ENCODE results near the gene PCSK2.
A peak's percentile ranks its signal among the peaks of the same experiment; 100 is the strongest.
"Not testable (repeated sequence)": the region's sequence is repeated elsewhere in the genome, so short reads cannot be mapped to it uniquely, and the experiment has no call there.

The PCSK2 gene, protein sequence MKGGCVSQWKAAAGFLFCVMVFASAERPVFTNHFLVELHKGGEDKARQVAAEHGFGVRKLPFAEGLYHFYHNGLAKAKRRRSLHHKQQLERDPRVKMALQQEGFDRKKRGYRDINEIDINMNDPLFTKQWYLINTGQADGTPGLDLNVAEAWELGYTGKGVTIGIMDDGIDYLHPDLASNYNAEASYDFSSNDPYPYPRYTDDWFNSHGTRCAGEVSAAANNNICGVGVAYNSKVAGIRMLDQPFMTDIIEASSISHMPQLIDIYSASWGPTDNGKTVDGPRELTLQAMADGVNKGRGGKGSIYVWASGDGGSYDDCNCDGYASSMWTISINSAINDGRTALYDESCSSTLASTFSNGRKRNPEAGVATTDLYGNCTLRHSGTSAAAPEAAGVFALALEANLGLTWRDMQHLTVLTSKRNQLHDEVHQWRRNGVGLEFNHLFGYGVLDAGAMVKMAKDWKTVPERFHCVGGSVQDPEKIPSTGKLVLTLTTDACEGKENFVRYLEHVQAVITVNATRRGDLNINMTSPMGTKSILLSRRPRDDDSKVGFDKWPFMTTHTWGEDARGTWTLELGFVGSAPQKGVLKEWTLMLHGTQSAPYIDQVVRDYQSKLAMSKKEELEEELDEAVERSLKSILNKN

GRCh38 chr20:17226410-17227218 is at the start of gene PCSK2:
Gene PCSK2 (plus strand): TSS chr20:17227040. CDS start chr20:17227306, 266 bp downstream.
- DNase-seq: peak; percentile 99

DNA sequence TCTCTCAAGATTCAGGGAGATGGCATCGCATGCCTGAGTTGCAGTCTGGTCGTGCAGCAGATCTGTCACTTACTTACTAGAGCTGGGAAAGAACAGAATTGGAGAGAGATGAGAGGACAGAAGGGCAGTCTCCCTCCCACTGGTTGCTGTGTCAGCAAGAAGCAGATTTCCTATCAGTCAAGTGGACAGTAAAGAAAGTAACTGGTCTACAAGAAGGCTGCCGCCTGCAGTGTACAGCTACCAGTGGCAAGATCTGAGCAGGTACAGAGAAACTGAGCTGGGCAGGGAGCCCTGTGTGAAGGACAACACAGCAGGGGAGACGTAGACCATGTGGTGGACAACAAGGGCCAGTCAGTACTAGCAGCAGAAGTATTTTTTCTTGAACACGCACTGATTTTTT is 49.5 kb upstream of the PCSK2 start:
- DNase-seq: no peak

- no peak for DNase-seq
These were observed 47.0 kb upstream of the PCSK2 start for GRCh38 chr20:17179840-17180239.

- DNase-seq: no peak
These were observed 36.7 kb upstream of the PCSK2 start for GRCh38 chr20:17189976-17190695.

GRCh38 chr20:17197041-17197440 is 29.8 kb upstream of the PCSK2 start:
- DNase-seq: no peak

DNA sequence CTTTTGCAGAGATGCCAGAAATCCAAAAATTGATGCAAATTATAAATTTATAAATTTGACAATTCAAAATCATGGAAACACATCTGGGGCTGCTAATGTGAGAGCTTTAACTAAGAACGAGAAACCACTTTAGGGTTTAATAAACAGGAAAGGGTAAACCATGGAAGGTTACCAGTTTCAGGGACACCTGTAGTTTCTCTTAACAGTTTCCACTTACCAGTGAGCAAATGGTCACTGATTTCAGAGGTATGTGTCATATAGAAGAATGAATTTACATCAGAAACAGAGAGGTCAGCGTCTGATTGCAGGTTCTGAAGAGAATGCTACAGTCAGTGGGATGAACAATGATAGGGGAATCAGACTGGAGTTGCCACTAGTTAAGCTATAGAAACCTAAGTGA is 24.8 kb upstream of the PCSK2 start:
- no peak for DNase-seq

DNA sequence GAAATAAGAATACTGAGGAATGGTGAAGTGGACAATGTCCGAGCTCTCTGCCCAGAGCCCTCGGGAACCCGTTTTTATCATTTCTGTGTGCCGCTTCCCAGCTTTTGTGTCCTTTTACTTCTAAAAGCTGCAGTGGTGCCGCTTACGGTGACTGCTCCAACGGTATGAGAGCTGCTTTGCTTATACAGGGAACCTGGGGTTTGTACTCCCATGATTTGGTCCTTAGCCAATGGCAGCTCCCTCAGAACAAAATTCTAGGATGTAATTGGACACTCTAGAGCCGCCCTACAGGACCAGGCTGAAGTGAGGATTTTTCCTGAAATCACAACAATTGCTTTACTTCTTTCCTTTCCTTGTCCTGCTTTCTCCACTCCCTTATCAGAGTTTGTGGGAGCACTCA is 24.2 kb upstream of the PCSK2 start:
- DNase-seq: no peak

DNA sequence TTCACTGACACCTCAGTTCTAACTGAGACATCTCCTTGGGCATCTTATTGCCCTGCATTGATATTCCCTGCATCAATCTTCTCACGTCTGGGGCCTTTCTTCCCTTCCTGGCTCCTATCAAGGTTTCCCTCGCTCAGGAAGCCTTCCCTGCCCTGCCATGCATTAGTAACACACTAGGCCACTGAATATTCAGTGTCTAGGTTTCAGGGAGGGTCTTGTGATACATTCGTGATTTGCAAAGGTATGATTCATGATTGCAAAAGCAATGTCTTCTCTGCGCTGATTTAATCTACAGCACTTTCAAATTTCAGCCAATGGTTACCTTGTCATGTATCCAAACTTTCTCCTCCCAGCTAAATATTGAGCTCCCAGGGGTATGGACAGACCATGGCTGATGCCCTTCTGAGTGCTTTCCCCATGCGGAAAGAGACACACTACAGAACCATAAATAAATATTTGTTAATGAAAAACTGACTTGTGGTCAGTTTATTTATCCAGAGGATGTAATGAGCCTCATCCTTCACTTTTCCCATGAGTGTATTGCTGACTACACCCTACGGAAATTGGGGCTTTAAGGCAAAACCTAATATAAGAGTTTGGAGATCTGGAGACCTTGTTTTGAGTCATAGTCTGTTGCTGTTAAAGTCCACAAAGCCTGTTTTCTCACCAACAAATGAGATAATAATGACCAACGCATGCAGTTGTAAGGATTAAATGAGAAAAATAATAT is 21.6 kb upstream of the PCSK2 start:
- no peak for DNase-seq

DNA sequence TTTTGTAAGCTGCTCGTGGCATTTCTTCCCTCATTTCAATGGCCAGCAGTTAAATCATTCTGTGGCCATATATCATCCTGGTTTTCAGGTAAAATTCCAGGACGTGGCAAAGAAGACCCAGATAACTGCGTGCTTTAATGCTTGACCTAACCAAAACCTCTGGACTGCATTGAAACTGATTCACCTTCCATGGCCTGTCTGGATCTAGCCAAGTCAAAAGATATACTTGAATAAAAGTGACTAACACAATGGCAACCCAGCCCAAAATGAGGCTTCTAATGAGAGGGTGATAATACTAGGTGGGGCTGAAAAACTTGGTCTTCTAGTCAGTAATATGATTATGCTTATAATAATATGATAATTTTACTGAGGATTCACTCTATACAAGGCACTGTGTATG is 16.5 kb upstream of the PCSK2 start:
- DNase-seq: no peak

DNA sequence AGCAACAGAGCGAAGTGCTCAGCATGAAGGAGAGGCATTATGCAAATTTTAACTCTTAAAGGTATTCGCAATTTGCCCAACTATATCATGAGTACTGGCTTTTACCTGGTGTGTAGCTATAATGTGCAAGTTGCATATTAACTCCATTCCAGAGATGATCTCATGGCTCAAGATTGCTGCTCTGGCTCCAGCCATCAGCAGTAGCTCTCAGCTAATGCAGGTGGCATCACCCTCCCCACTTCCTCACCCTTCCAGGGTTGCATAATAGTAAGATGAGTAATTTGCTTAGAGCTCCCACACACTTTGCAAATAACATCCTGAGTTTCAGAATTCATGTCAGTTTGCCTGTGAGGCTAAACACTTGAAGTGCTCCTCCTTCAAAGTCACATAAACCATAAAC is 15.9 kb upstream of the PCSK2 start:
- DNase-seq: no peak

DNA sequence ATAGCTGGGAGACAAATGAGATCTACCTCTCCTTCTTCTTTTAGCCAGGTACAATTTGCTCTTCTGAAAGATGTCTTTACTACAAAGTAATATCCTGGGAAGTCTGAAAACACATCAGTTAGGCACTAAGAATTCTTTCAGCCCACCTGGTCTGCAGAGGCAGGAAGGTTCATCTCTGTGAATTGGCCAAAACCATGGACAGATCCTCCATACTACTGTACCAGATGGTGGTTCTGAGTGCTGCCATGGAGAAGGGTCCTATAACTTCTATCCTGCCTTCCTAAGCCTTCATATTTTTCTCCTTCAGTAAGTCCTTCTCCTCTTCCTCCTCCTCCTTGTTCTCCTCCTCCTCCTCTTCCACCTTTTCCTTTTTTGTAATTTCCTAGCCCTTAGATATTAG is 11.7 kb upstream of the PCSK2 start:
- DNase-seq: no peak

DNA sequence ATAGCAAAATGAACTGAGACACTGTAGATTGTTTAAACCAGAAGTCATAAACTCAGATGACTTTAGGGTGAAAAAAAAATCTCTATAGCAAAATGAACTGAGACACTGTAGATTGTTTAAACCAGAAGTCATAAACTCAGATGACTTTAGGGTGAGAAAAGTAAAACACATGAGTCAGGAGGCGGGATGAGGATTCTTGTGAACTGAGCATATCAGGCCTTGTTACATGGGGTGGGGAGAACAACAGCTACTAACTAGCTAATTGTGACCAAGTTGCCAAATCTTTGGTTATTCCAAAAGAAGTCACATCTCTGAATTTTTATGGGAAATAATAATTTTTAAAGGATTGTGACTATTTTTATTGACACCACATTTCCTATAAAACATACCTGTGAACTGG is 7.0 kb upstream of the PCSK2 start:
- not testable (repeated sequence) for DNase-seq

GRCh38 chr20:17223553-17223952 is 3.3 kb upstream of the PCSK2 start:
- no peak for DNase-seq

DNA sequence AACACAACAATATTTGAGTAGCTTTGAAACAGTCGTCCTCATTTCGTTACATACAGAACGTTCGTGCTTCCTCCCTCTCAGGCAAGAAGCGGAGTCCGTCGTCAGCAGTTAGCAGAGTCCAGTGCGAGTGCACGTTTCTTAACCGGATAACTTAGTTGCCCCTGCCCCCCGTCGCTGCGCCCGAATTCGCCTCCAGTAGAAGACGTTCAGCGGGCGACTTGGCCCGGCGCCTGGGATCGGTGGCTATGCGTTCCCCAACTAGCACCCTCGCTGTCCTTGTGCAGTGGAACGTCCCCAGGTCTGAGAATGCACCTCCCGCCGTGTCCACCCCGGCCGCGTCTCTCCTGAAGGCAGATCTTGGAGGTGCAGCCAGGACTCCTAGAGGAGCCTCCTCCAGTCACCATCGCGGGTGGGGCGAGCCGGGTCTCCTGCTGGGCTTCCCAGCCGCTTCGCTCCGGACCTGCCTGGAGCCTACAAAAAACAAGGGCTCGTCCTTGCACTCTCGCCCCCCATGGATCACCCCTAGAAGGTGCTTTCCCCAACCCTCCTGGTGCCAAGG is 910 bp upstream of the PCSK2 start:
- DNase-seq: peak; percentile 81

DNA sequence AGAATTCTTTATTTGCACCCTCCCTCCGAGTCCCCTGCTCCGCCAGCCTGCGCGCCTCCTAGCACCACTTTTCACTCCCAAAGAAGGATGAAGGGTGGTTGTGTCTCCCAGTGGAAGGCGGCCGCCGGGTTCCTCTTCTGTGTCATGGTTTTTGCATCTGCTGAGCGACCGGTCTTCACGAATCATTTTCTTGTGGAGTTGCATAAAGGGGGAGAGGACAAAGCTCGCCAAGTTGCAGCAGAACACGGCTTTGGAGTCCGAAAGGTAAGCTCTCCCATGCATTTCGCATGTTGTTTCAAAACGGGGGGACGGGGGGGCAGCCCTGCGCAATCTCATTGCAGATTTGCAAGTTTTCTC is 357 bp downstream of the PCSK2 start:
- DNase-seq: peak; percentile 64

DNA sequence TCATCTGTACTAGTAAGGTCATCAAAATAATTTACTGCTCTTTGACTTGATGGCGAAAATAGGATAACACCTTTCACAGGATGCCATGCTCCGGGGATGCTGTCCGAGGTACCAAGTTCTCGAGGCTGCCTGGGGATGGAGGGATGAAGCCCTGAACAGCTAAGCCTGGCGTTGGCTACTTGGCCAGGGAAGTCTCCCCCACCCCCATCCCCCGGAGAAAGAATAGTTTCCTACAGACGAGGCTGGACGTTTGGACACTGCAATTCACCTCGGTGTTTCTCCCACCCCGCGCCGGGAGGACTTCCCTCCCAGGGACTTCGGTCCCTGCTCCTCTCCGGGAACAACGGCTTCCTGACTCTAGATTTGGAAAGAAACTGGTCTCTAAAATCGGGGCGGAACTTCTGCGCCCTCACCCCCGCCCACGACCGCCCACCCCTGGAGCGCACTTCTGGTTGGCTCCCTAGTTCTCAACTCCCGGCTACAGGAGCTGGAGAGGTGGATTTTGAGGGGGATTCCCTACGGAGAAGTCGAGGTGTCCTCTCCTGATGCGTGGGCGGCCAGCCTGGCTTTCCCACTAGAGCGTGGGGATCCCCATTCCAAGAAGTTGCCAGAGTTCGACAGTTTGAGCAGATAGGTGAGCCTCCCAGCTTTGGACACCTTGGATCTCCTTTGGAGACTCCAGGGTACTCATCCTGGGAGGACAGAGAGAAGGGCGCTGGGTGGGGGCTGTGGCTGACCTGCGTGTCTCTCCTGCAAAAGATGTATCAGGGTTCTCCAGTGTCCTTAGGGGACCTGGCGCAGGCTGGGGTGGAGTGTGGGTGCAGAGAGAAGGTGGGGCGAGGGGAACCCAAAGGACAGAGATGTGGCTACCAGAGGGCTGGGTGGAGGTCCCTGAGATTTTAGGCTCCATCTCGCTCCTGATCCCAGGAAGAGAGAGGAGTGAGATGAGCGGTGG is 1.1 kb downstream of the PCSK2 start:
- DNase-seq: peak; percentile 40

- DNase-seq: peak; percentile 74
These were observed 1.8 kb downstream of the PCSK2 start for GRCh38 chr20:17228624-17229061.

DNA sequence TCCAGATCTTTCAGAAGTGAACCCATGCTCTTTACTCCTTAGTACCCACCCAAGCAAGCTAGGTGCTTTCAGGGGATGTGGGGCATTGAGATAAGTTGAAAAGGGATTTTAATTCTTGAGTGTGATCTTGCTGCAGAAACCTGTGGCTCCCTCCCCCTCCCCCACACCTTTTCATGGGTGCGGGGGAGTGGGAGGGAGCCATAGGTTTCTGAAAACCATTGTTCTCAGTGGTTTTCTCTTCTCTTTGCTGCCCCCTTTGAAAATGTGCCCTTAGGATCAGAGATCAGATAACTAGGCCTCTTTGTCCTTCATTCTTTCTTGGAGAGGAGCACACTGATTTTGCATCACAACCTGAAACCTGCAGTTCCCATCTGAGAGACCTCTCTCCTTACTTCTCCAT is 2.4 kb downstream of the PCSK2 start:
- peak; percentile 24 for DNase-seq

DNA sequence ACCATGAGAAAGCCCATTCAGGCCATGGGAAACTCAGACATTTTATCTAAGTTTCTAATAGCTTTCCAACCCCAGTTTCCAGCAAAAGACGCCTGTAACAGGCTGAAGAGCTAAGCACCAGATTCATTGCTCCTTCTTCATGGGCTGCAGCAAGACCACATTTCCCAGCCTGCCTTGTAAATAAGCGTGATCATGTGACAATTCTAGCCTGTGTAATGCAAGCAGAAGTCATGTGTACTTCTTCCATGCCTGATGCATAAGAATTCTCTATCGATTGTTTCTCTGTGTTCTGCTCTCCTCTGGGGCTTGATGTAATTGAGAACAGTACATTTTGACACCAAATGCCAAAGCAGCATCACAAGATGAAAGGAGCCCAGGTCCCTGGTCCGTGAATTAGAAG is 6.8 kb downstream of the PCSK2 start:
- peak; percentile 7 for DNase-seq

GRCh38 chr20:17236766-17237165 is 9.9 kb downstream of the PCSK2 start:
- no peak for DNase-seq

- DNase-seq: peak; percentile 80
These were observed 21.4 kb downstream of the PCSK2 start for GRCh38 chr20:17248224-17248623.

Data from NCI-H82 (cell line).